Ammon's horn (tissue), 1 donor: ENCODE measurements around the gene DENND1B.
A peak's percentile ranks its signal among the peaks of the same experiment; 100 is the strongest.
"Not testable (repeated sequence)": the region's sequence is repeated elsewhere in the genome, so short reads cannot be mapped to it uniquely, and the experiment has no call there.

Experiments used
- DNase-seq: peaks from one replicate; pipeline ENCODE4 v3.0.0-alpha.2; 2016; ENCODE audit warnings: low spot score

DENND1B gene

GRCh38 chr1:197782722-197783360 lies 7.6 kb upstream of the DENND1B start:
- no peak for DNase-seq

DNA sequence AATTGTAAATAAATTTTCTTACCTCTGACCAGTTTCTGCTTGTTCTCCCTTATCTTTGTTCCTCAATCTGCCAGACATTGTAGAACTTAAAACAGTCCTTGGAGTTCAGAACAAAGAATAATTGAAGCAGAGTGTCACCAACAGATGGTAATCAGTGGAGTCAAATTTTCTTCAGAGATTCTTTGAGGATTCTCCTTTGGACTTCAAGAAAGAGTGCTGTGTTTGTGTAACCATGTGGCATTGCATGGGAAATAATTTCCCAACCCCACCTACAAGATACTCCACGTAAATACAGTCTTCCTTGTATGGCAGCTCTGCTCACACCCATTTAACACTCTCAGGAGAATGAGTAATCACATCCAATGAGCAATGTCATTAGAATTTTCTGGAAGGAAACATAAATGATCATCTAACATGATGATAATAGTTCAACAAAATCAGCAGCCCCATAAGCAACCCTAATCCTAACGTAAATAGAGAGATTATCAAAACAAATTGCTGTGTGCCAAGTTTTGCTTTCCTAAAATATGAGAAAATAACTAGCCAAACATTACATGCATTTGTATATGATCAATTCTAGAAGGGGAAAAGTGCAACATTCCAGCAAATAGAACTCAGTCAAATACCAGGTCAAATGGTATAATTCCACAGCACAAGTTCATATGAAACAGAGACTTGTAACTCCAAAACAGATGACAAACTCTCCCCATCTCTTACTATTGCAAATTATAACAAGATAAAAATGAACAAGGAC lies 6.9 kb upstream of the DENND1B start:
- no peak for DNase-seq

DNA sequence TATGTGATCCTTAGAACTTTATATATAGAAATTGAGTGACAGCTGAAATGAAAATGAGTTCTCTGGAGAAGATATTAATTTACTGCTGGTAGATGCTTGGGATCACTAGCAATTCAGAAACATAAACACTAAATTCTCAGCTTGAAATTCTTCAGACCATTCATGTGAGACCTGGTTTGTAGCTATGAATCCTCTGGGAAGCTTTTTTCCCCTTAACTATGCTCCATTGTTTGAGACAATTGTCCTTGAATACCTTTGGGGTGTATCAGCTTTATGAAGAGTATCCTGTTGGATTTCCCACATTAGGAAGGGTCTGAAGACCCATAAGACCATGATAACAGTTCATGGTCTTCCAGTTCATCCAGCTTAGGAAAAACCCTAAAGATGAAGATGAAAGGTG lies 4.6 kb upstream of the DENND1B start:
- no peak for DNase-seq

DNA sequence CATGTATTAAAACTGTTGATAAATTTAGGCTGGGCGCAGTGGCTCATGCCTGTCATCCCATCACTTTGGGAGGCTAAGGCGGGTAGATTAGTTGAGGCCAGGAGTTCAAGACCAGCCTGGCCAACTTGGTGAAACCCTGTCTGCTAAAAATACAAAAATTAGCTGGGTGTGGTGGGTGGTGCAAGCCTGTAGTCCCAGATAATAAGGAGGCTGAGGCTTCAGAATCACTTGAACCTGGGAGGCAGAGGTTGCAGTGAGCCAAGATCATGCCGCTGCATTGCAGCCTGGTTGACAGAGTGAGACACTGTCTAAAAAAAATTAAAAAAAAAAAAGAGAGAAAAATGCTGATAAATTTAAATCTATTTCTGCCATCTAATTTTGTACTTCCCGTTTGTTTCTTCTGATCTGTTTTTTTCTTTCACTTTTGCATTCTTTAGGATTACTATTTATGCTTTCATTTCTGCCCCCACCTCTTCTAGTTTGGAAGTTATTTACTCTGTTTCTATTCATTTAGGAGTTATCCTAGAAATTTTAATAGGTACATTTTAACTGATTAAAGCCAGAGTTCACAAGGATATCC lies 3.2 kb upstream of the DENND1B start:
- DNase-seq = no peak

- no peak for DNase-seq
Measured at GRCh38 chr1:197776351-197777105, 1.2 kb upstream of the DENND1B start.

- DNase-seq = peak; percentile 32
Measured at GRCh38 chr1:197774466-197775281, 606 bp downstream of the DENND1B start.

DNA sequence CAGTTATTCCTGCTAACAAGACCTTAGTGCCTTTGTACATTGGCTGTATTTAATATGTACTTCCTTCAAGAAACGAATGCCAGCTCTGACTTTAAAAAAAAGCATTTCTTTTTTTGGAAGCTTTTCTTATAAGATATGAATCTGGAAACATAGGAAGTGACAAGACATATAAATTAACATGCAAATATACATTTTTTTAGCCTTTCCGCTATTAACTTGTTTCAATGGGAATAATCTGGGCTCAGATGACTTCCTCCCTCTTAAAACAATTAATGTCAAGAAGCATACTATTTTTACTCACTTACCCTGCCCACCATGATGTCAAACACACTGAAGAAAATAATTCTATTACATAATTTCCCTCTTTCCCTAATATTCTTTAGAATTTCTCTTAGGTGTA lies 1.4 kb downstream of the DENND1B start:
- no peak for DNase-seq

DNA sequence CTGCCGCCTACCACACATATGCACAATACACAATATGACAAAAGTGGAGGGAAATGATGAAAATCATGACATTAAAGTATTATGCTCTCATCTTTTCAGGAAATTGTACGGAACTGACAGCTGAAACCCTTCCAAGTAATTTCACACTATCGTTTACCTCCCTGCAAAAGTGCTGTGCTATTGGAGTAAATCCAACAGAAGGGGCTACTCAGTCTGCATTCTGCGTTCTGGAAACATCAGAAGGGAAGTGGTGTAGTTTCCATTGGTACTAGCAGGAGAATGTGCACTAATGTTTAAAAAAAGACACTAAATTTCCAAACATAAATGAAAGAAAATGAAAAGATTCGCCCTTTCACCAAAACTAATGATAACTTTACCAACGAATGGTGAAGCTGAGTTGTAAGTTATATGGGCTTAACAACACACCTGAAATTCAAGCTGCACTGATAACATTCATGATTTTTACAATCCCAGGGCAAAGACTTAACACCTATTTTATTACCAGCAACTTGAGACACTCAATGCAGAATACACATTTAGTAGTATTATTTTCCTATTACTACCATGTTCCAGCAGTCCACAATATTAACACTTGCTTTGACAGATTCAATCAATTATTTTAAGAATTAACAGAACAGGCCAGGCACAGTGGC lies 3.2 kb downstream of the DENND1B start:
- no peak for DNase-seq

DNA sequence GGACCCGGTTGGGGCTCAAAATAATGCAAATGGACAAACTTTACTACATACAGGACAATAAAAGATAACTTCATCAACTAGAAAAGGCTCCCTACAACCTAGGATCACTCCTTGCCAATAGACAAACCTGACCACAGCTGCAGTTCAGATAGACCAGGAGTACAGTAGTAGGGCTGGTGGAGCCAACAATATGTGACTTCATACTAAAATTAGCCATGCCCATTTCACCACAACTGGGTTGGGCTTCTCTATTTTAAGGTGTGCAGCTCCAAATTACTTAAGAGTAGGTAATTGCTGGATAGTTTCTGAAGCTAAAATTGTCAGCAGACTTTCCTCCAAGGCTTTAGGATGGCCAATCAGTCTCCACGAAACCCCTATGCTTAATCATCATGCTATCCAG lies 3.9 kb downstream of the DENND1B start:
- DNase-seq = no peak

GRCh38 chr1:197770243-197770642 lies 5.0 kb downstream of the DENND1B start:
- DNase-seq = no peak

GRCh38 chr1:197769287-197769686 lies 6.0 kb downstream of the DENND1B start:
- no peak for DNase-seq

GRCh38 chr1:197768014-197768805 lies 7.1 kb downstream of the DENND1B start:
- no peak for DNase-seq

- DNase-seq = no peak
Measured at GRCh38 chr1:197763769-197764168, 11.5 kb downstream of the DENND1B start.

DNA sequence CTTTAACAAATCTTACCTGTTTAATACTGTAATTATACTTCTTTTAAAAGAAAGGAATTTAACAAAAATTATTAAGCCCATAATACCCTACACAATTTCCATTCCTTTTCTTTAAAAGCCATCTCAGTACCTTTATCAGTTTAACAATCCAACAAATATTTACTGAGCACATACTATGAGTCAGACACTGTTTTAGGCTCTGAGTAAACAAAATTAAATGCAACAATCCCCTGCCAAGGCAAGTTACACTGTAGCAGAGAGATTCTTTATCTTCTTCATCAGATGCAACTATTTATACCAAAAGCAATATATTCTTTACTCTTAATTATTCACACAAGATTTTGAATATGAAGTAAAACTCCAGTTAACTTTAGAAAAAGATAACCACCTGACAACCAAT lies 12.0 kb downstream of the DENND1B start:
- no peak for DNase-seq

DNA sequence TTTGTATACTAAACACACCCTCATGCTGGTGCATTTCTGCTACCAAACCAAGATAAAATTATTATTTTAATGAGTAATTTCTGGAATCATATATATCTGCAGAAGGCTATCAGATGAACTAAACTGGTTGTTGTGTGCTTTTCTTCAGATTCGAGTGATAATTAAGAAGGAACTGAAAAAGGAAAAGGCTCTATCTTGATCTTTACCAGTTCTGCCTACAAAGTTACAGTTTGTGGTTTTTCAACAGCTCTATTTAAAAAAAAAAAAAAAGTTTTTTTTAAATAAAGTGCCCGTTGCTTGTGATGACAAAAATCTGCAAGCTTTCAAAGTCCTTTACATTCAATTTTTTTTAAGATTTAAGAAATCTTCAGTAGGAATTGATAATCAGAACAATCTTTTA lies 13.6 kb downstream of the DENND1B start:
- no peak for DNase-seq

- not testable (repeated sequence) for DNase-seq
Measured at GRCh38 chr1:197755553-197755952, 19.7 kb downstream of the DENND1B start.

- DNase-seq = not testable (repeated sequence)
Measured at GRCh38 chr1:197752652-197753164, 22.6 kb downstream of the DENND1B start.

GRCh38 chr1:197750366-197750765 lies 24.9 kb downstream of the DENND1B start:
- no peak for DNase-seq

GRCh38 chr1:197745911-197746310 lies 29.4 kb downstream of the DENND1B start:
- no peak for DNase-seq

- no peak for DNase-seq
Measured at GRCh38 chr1:197744979-197745378, 30.3 kb downstream of the DENND1B start.
